ENCODE data around the gene TFCP2. TPM values are rescaled to one million over a fixed set of nuclear protein-coding genes. Genes with fewer than 3 reads are reported as not detected.

TFCP2 gene
- total RNA-seq, 2 donors from 2014 or later: 8.6 to 9.6 TPM

DNA sequence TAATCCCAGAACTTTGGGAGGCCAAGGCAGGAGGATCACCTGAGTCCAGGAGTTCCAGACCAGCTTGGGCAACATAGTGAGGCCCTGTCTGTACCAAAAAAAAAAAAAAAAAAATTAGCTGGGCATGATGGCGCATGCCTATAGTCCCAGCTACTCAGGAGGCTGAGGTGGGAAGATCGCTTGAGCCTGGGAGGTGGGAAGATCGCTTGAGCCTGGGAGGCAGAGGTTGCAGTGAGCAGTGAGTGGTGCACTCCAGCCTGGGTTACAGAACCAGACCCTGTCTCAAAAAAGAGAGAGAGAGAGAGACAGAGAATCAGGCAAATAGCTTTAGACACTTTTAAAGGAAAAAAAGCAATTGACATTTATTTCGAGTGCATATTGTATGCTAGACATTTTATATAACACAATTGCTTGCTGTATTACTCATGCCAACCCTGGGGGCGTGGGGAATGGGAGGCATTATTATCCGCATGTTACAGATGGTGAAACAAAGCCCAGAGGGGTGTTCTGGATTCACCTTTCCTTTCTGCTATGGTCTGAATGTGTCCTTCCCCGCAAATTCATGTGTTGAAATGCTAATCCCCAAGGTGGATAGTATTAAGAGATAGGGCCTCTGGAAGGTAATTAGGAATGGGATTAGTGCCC lies 35.2 kb upstream of the TFCP2 start:
- TF ChIP-seq, protein P1, sequence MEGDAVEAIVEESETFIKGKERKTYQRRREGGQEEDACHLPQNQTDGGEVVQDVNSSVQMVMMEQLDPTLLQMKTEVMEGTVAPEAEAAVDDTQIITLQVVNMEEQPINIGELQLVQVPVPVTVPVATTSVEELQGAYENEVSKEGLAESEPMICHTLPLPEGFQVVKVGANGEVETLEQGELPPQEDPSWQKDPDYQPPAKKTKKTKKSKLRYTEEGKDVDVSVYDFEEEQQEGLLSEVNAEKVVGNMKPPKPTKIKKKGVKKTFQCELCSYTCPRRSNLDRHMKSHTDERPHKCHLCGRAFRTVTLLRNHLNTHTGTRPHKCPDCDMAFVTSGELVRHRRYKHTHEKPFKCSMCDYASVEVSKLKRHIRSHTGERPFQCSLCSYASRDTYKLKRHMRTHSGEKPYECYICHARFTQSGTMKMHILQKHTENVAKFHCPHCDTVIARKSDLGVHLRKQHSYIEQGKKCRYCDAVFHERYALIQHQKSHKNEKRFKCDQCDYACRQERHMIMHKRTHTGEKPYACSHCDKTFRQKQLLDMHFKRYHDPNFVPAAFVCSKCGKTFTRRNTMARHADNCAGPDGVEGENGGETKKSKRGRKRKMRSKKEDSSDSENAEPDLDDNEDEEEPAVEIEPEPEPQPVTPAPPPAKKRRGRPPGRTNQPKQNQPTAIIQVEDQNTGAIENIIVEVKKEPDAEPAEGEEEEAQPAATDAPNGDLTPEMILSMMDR (IDR thresholded peaks at IDR 0.05): no peak
- Histone ChIP-seq H3K36me3 (no peaks in the 10 kb centered on the region), H3K27ac (no peak overlapping the region), H3K27me3 (no peaks in the 10 kb centered on the region), H3K9me3 (no peaks in the 10 kb centered on the region), H3K4me3 (no peak overlapping the region), H3K4me1 (no peaks in the 10 kb centered on the region)
- DNase-seq (ENCODE audit: low spot score): no peak

DNA sequence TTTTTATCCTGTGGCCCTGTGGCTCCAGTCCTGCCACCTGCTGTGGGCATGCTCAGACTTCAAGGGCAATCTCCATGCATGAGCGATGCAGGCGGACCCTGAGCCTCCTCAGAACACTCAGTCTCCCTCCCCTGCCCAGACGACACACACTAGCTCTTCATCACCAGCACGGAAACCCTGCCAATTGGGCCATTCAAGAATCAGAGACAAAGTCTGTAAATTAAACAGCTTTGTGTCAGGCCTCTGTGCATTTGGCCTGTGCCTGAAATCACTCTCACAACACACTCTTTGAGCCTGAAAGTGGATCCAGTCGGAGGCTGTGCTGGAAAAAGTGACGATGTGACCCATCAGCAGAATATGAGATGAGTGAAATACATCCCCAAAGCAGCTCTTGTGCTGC lies 32.4 kb upstream of the TFCP2 start:
- no peaks in the 10 kb centered on the region for H3K36me3 ChIP-seq
- no peaks in the 10 kb centered on the region for H3K9me3 ChIP-seq
- H3K4me1 ChIP-seq: no peaks in the 10 kb centered on the region
- DNase-seq (ENCODE audit: low spot score): no peak
- no peak overlapping the region for H3K27ac ChIP-seq
- TF ChIP-seq, protein P1 (IDR thresholded peaks at IDR 0.05): no peak
- no peak overlapping the region for H3K4me3 ChIP-seq
- H3K27me3 ChIP-seq: no peaks in the 10 kb centered on the region

DNA sequence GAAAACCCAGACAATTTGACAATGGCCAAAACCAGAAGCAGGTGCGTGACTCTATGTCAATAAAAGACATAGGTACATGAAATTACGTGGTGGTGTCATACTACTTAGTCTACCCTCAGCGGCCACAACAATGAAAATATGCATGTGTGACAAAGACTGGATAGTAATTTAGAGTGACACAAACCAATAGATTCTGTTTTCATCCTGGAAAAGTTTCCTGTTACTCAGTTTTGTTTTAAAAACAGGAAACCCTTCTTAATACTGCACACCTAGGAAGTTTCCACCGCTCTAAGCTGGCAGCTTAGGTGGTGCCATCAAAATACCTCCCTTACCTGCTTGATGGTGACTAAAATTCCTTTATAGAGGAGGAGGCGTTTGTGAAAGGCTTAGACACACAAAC lies 29.8 kb upstream of the TFCP2 start:
- TF ChIP-seq, protein P1 (IDR thresholded peaks at IDR 0.05): no peak
- Histone ChIP-seq H3K4me1 (no peaks in the 10 kb centered on the region), H3K27ac (no peak overlapping the region), H3K4me3 (no peak overlapping the region), H3K36me3 (no peaks in the 10 kb centered on the region), H3K27me3 (no peaks in the 10 kb centered on the region), H3K9me3 (no peaks in the 10 kb centered on the region)
- DNase-seq (ENCODE audit: low spot score): no peak

DNA sequence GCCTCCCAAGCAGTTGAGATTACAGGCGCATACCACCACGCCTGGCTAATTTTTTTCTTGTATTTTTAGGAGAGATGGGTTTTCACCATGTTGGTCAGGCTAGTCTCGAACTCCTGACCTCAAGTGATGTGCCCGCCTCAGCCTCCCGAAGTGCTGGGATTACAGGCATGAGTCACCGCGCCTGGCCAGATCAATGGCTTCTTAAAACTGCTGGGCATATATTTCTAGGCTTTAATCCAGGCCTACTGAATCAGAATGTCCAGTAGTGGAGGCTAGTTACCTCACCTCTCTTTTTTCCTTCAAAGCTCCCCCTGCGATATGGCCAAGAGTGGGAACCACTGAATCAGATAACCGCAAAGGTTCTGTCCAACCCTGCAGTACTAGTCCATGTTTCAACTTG lies 27.9 kb upstream of the TFCP2 start:
- no peaks in the 10 kb centered on the region for H3K9me3 ChIP-seq
- H3K27me3 ChIP-seq: no peaks in the 10 kb centered on the region
- peaks cover 0 to 5% of the 10 kb centered on the region in 2 donors for H3K4me1 ChIP-seq
- no peak overlapping the region for H3K4me3 ChIP-seq
- no peak for DNase-seq (ENCODE audit: low spot score)
- no peaks in the 10 kb centered on the region for H3K36me3 ChIP-seq
- no peak overlapping the region for H3K27ac ChIP-seq
- TF ChIP-seq, protein P1 (IDR thresholded peaks at IDR 0.05): no peak

DNA sequence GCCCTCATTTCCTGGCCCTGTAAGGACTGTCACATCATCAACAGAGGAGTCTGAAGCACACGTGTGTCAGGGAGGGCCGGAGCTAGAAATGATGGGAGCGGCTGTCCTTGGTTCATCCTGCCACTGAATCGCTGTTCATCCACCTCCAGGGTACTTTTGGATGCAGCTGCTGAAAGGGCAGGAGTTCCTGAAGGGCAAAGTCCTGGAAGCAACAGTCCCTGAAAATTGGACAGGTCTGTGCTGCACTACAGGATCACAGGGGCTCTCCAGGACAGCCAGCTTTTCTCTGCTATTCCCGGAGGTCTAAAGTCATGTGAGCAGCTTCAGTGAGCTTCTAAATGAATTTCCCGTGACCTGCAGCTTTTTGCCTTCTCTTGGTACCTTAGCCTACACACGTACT lies 27.2 kb upstream of the TFCP2 start:
- TF ChIP-seq, protein P1 (IDR thresholded peaks at IDR 0.05): no peak
- H3K9me3 ChIP-seq: no peaks in the 10 kb centered on the region
- no peak overlapping the region for H3K4me3 ChIP-seq
- H3K4me1 ChIP-seq: peaks cover 0 to 5% of the 10 kb centered on the region in 2 donors
- H3K27me3 ChIP-seq: no peaks in the 10 kb centered on the region
- no peak for DNase-seq (ENCODE audit: low spot score)
- H3K36me3 ChIP-seq: no peaks in the 10 kb centered on the region
- no peak overlapping the region for H3K27ac ChIP-seq

DNA sequence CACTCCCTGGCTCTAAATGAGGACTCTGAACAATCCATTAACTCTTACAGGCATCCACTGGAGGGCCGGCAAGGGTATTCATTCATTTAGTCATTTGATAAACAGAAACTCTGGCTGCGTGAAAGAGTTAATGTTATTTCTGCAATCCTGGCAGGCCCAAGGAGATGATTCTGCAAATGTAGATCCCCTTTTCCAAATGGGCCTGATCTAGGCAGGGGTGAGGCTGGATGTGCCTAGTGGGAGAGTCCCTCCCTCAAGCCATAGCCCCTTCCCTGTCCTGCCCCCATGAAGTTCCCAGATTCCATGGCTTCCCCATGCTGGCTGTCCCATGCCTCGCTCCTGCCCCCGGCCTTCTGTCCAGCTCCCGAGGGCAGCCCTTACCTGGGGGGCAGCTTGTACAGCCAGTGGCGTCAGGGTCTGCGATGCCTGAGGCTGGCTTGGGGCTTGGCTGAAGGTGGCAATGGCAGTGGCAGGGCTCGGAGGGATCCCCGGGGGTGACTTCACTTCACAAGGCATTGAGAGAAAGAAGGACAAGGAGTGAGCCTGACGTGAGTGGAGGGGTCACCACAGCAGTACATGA lies 26.5 kb upstream of the TFCP2 start:
- H3K4me3 ChIP-seq: no peak overlapping the region
- no peak for DNase-seq (ENCODE audit: low spot score)
- H3K9me3 ChIP-seq: no peaks in the 10 kb centered on the region
- no peaks in the 10 kb centered on the region for H3K27me3 ChIP-seq
- H3K27ac ChIP-seq: no peak overlapping the region
- peaks cover 0 to 5% of the 10 kb centered on the region in 2 donors for H3K4me1 ChIP-seq
- H3K36me3 ChIP-seq: no peaks in the 10 kb centered on the region
- TF ChIP-seq, protein P1 (IDR thresholded peaks at IDR 0.05): no peak
